Astrocyte of the hippocampus (primary cell): ENCODE measurements around the gene ZNF865.
A peak's percentile ranks its signal among the peaks of the same experiment; 100 is the strongest.

Source experiments
- DNase-seq: peaks from one replicate; pipeline ENCODE4 v3.0.0; 2011; ENCODE audit warnings: low read depth, low spot score

ZNF865 gene

DNA sequence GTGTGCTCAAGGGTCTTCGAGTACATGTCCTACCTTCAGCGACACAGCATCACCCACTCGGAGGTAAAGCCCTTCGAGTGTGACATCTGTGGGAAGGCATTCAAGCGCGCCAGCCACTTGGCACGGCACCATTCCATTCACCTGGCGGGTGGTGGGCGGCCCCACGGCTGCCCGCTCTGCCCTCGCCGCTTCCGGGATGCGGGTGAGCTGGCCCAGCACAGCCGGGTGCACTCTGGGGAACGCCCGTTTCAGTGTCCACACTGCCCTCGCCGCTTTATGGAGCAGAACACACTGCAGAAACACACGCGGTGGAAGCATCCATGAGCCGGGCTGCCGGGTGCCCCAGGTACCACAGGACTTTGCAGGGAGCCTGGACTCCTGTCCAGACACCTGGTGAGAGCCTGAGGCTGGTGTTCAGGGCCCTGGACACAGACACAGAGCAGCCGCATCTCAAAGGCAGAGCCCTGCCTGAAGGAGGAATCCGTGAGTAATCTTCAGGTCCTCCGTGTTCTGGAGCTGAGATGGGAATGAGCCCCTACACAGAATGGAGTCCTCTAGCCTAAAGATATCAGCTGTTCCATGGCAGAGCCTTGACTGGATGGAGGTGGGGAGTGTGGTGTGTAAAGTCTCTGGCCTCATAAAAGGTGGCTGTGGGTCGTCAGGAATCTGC lies 39.5 kb downstream of the ZNF865 start:
- no peak for DNase-seq

DNA sequence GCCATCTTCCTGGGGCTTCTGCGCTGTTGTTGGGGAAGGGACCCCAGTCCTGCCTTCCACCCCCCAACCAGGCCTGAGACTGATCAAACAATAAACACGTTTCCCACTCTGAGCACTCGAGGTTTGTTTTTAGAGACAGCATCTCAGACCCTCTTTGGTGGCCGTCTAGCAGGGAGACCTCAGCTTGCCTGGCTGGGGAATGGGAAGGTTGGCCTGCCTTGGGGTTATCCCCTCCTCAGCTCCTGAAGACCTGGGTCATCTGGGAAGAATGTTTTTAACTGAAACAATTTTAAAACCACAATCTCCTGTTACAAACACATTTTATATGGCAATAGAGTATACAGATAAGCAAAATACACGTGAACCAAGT lies 40.0 kb downstream of the ZNF865 start:
- no peak for DNase-seq

DNA sequence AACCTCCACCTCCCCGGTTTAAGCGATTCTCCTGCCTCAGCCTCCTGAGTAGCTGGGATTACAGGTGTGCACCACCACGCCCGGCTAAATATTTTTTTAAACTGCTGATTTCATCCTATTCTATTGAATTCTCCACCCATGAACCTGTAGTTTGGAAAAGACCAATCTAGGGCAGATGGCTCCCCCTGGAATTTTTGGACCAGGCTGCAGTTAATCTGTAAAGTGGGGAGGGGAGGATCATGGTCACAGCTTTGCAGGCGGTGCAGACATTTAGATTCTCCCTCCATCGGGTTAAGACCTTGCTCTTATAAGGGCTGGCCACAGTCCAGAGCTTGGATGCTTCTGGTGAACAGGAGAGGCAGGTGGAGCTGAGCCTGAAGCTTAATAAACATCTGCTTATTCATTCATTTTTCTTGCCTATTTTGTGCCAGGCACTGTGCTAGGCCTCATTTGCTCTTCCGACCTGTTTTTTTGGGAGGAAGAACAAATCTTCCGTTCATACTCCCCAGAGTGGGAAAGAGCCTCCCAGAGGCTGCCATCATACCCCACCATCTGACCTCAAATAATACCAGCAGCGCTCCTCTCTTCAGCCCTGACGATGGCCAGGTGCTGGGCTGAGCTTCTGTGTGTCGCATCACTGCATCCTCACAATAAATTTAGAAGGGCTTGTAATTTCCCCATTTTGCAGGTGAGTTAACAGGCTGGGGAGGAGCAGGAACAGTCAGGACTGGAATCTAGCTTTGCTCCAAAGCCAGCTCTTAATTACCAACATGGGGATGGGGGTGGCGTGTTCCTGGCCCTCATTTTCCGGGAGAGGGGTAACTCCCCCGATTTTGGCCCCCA lies 41.7 kb downstream of the ZNF865 start:
- no peak for DNase-seq

DNA sequence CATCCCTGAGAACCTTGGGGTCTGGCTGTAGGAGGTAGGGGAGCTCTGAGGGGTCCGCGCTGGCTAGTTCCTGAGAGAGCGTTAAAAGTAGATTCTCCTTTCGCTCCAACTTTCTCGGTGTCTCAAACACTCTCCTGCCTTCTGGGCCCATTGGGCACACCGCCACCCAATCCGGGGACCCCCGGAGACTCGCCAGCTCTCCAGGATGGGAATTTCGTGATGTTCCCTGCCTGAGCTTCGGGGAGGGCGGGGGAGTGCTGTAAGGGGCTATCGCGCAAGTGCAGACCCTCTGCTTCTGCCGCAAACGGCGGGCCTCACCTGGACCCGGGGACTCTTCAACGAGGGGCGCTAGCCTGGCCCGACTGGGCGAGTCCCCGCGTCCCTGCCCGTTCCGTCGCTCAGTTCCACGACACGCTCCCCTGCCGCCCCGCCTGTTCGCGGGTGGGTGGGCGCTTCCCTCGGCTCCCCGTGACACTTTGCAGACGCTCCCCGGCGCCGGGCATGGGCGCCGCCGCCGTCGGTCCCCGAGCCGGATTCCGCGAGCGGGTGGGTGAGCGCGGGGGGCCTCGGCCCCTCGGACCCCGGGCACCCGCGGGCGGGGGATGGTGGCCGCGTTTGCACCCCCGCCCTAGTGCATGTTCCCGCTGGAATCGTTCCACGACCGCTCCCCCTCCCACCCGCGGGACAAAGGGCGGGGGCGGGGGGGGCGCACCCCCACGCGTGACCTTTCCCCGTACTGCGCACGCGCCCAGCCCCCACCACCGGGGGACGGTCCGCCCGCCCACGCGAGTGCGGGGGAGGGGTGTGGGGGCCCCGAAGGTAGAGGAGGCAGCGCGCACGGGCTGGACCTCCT lies 42.5 kb downstream of the ZNF865 start, which contains the start of gene CCDC106:
Gene CCDC106 (plus strand): TSS at position 481 of the 853 bp plus-strand sequence. CDS start 835 bp downstream, outside the sequence.
- peak; percentile 90 for DNase-seq

DNA sequence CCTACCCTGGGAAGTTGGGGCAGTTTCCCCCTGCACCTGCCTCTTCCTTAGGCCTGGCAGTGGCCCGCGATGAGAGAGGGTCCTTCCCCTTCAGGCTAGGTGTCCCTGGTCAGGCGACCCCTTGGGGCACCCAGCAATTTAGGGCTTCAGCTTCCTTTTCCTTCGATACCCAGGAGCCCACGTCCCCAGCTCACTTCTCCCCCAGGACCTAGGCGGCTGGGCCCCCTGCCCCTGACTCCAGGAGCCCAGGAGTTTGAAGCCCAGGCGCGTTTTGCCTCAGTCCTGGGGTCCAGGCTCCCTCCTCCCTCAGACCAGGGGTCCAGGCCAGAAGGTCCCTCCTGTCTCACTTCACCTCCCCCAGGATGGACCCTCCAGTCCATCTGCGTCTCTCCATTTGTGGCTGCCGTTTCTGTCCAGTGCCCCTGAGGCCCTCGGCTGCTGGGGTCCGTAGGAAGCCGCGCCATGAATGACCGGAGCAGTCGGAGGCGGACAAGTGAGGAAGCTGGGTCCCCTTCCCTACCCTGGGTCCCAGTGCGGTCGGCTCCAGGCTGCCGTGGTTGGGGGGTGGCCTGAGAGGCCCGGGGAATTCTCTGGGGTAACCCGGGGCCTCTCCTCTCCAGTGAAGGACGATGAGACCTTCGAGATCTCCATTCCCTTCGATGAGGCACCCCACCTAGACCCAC lies 43.3 kb downstream of the ZNF865 start:
- no peak for DNase-seq

DNA sequence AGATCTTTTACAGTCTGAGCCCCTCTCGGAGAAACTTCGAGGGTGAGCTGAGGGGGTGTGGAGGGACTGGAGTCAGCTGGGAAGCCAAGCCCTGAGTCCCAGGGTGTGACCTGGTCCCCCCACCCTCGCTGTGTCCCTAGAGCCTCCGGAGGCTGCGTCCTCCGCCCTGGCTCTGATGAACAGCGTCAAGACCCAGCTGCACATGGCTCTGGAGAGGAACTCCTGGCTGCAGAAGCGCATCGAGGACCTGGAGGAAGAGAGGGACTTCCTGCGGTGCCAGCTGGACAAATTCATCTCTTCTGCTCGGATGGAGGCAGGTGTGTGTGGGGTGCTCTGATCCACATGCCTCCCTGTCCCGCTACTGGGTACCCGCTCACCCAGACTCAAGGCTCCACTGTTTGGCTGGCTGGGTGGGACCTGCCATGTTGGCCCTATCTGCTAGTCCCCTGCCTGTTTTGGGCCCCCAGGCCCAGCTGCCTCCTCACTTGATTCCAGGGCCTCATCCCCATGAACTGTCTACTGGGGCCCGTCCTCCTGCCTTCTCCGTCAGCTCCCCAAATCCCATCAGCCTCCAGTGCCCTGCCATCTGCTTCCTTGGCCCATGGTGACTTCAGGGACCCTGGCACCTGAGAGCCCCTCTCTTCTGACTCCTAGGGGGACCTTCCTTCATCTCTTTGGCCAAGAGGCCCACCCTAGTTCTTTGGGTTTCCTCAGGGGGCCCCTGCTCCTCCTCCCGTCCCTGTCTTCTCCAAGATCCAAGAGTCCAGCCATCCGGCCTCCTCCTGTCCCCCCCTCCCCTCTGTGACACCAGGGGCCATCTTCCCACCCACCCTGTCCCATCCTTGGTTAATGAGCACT lies 44.0 kb downstream of the ZNF865 start:
- no peak for DNase-seq

DNA sequence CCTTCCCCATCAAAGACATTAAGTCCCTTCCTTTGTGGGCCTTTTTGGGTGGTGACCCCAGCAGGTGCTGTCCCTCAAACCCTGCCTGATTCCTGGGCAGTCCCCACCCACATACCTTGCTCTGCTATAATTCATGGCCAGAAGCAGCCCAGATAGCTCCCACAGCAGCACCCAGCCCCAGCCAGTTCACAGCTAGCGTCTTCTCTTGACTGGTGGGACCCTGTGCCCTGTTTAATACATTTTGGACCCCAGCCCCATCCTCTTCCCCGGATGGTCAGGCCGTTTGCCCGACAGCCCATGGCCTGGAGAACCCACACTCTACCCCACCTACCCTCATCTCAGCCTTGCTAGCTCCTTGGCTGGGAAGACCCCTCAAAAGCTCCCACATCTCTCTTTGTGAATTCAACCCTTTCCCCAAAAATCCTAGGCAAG lies 44.7 kb downstream of the ZNF865 start:
- DNase-seq = no peak

DNA sequence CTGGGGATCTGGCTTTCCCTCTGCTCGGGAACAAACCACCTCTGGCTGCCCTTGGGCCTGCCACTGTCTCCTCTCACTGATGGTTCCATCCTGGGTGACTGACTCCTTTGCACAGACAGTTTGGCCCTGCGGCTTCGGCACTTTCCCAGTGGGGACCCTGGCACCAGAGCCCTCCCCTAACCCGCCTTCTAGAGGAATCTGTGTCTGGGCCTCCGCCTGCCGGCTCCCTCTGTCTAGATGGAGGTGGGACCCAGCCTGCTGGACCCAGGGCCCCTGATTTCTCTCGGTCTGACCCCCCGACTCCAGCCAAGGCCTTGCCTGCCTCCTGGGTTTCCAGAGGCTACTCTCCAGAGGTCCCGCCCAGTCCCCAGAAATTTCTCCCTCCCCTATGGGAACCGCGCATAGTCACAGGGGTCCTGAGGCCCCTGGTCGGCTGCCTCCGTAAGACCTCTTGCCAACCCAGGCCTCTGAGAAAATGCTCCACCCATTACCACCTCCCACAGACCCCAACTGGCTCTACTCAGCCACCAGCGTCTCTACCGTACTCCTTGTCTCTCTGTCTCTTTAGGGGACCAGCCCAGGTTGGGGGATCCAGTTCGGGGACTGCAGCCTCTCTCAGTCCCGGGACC lies 45.3 kb downstream of the ZNF865 start:
- no peak for DNase-seq

DNA sequence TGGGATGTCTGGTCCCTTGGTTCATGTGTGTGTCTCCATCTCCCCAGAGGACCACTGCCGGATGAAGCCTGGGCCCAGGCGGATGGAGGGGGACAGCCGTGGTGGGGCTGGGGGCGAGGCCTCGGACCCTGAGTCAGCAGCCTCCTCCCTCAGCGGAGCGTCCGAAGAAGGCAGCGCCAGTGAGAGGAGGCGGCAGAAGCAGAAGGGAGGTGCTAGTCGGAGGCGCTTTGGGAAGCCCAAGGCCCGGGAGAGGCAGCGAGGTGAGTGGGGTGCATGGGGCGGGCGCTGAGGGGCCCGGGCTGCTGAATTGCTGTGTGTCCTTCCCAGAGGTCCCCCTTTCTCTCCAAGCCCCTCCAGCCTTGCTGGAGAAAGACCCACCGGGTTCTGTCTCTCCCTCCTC lies 45.8 kb downstream of the ZNF865 start:
- DNase-seq = no peak

DNA sequence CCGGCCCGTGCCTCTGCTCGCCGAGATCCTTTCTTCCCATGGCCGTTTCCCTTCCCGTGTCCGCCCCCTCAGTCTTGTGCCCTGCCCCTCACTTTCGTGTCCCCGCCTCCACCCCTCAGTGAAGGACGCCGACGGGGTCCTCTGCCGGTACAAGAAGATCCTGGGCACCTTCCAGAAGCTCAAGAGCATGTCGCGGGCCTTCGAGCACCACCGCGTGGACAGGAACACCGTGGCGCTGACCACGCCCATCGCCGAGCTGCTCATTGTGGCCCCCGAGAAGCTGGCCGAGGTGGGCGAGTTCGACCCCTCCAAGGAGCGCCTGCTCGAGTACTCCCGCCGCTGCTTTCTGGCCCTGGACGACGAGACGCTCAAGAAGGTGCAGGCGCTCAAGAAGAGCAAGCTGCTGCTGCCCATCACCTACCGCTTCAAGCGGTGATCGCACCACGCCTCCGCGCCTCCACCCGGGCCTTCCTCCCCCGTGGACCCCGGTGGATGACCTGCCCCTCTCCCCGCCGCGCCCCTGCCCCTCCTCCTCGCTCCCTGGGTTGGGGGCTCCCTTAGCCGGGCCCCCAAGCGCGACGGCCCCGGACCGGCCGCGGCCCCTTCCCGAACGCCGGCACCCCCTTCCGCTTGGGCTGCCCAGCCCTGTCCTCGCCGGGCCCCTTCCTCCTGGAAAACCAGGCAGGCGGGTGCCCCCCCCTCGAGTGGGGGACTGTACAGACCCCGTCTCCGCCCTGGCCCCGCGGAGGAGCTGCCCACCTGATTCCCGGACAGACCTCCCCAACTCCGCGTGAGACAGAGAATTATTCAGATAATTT lies 47.1 kb downstream of the ZNF865 start:
- DNase-seq = no peak

DNA sequence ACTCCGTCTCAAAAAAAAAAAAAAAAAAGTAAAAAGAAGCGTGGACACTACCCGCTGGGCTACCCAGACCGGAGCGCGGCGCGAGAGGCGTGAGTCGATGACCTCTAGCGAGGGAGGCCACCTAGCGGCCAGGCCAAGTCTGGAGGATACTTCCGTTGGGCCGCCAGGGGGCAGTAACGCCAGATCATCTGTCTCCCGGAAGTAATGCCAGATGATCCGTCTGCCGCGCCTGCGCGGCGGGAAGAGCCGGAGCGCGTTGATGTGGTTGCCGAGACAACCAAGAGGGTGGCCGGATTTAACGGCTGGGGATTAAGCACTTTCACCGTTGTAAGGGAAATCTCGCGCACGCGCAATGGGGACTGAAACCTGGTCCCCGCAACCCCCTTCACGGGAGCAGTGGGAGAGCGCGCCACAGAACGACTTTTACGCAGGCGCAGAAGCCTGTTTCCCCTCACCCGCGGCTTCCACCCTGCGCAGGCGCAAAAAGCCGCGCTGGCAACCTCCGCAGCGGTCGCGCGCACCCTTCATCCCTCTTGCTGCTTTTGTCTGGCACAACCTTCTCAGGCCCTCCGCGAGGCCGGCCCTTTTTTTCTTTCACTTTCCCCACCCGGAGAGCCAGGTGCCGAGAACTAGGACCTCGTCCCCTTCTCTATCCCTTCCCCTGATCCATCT lies 48.3 kb downstream of the ZNF865 start:
- peak; percentile 100 for DNase-seq

DNA sequence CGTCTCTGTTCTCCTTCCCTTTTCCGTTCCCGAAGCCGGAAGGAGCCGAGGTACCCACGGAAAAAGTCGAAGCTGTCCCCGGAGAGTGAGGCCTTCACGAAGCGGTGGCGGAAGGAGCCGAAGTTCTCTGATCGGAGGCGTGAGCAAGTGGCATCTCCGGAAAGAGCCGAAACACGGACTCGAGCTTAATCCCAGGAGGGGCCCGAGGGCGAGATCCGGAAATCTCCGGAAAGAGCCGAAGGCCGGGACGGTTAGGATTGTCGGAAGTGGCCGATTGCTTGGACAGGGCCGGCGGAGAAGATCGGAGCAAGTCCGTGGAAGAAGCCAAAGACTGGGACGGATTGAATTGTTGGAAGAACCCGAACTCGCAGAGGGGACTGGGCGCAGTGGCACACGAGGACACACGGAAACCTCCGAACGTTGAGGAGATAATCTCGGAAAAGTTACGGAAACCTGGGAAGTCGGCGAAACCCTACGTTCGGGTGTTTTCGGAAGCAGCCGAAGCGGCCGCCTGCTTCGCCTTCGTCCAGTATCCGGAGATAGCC lies 48.9 kb downstream of the ZNF865 start:
- DNase-seq = peak; percentile 100

DNA sequence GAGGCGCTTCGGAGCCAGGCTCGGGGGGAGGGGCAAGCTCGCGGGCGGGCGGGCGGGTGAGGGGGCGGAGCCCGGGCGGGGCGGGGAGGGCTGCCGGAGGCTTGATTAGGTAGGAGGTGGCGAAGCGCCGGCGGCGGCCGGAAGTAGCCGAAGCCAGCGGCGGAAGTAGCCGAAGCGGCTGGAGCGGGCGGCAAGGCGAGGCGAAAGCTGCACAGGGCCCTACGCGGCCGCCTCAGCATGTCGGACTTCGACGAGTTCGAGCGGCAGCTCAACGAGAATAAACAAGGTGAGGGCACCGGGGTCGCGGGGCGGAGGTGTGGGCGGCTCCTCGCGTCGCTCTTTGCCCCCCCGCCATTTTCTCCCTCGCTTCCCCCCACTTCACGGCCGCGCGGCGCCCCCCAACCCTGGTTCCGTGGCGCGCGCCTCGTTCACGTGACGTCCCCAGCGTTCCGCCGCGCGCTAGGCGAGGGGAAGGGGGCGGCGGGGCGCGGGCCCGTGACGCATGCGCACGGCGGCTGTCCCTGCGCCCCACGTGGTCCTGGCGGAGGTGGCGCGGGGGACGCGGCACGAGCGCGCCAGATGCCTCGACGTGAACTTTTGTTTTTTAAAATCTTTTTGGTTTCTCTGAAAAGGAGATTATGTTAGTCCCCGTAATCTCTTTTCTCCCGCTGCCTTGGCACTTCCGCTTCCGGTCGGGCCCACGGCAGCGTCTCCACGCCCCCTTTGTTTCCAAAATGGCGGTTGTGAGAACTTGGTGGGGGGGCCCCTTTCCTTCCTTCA lies 49.6 kb downstream of the ZNF865 start, which contains the start of gene U2AF2:
Gene U2AF2 (plus strand): TSS at position 168 of the 780 bp plus-strand sequence. CDS start 70 bp downstream, at position 238.
- peak; percentile 97 for DNase-seq

DNA sequence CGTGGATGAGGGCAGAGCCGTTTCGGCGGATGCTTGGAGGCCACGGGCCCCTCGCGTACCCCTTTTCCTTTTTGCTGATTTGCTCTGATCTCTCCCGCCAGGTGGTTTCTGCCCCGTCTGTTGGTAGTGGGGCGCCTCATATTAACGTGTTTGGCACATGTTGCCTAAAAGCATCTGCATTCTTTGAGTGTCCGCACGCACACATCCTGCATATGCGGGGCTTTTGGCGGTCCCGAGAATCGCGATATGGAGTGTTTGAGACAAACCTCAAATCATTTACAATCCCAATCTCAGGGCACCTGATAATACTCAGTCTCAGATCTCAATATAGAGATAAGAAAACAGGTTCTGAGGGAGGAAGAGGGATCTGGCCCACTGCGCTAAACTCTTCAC lies 50.2 kb downstream of the ZNF865 start:
- DNase-seq = no peak

DNA sequence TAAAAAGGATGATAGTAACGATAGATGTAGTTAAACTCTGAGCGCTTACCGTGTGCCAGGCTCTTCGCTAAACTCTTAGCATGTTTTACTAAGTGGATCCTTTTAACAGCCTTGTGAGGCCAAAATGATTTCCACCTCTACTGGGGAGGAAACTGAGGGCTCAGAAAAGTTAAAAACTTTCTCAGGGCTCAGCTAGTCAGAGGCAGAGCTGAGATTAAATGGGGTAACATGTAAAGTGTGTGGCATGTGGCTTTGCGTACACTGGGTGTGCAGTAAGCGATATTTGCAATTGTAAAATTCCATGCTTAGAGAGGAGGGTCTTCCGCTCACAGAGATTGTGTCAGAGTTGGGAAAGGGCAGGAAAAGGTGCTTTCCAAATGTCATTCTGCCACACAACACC lies 51.1 kb downstream of the ZNF865 start:
- DNase-seq = no peak

DNA sequence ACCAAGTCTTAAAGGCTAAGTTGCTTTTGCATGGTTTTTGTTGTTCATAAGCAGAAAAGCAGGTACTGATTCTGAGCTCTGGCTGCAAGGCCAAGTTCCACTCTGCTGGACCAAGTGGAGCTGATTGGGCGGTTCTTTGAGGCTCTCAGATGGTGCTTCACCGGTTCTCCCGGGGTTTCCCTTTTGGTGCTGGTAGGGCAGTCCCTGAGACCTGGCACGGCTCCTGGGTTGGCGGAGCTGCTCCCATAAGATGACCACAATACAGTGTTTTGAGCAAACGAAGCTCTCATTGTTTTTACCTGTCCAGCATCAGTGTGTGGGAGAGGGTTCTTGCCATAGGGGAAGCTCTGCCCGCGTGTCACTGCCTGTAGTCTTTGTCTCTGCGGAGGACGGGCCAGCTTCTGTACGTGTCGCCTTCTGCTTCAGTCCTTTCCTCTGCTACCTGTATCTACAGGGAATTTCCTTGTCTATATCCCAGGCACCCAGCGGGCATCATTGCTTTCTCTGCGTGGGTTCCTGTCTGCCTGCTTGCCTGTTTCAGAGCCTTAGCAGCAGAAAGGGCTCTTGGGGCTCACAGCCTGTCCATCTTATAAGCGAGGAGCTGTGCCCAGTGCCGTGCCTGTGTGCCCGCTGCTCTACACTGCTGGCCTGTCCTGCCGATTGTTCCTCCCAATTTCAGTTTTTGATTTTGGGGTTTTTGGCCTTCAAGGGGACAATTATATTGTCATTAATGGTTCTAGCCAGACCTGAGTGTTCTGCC lies 51.7 kb downstream of the ZNF865 start:
- peak; percentile 44 for DNase-seq
